Suprapubic skin (tissue), 4 donors: ENCODE results near the gene TIAL1. TPM values are rescaled to one million over a fixed set of nuclear protein-coding genes. Genes with fewer than 3 reads are reported as not detected.

Experiments used
- DNase-seq, 2 donors: peaks; one replicate each; pipeline ENCODE4 v3.0.0-alpha.2; 2019; ENCODE audit warnings: low spot score in 2 of 2
- H3K27ac ChIP-seq: fragments of 200-600 bp; sonication (generic); one replicate; pipeline ENCODE4 v1.5.1; 2019
- H3K27me3 ChIP-seq: fragments of 200-600 bp; sonication (generic); one replicate; pipeline ENCODE4 v1.5.1; 2019
- H3K36me3 ChIP-seq: fragments of 200-600 bp; sonication (generic); one replicate; pipeline ENCODE4 v1.5.1; 2019
- H3K4me1 ChIP-seq: fragments of 200-600 bp; sonication (generic); one replicate; pipeline ENCODE4 v1.5.1; 2019
- H3K4me3 ChIP-seq: fragments of 200-600 bp; sonication (generic); one replicate; pipeline ENCODE4 v1.5.1; 2019; ENCODE audit warnings: mild to moderate bottlenecking
- H3K9me3 ChIP-seq: fragments of 200-600 bp; sonication (generic); one replicate; pipeline ENCODE4 v1.5.1; 2019
- EP300 ChIP-seq: sonication (generic); formaldehyde crosslinking; IDR thresholded peaks from one replicate; pipeline ENCODE4 v1.6.1; 2017; ENCODE audit warnings: antibody characterized with exemption
- POLR2A ChIP-seq, 2 donors: fragments of 450-650 bp; IDR thresholded peaks; one replicate each; pipeline ENCODE4 v1.6.1; 2017; ENCODE audit warnings: antibody characterized with exemption in 2 of 2, mild to moderate bottlenecking in 2 of 2, moderate library complexity in 2 of 2
- POLR2AphosphoS5 ChIP-seq, 3 donors: sonication (generic); formaldehyde crosslinking; IDR thresholded peaks; one replicate each; pipeline ENCODE4 v1.6.1; 2017; ENCODE audit warnings: antibody characterized with exemption in 3 of 3
- WGBS: methylation state at CpG from one replicate; pipeline ENCODE4 v1.1.5; 2018; 5-methylcytosine and 5-hydroxymethylcytosine counted together
- total RNA-seq, 4 donors: library from RNA; depleted of rRNA; stranded (reverse); fragments of >200 nt; gene quantifications; one replicate each; pipeline ENCODE4 v1.1.0, GENCODE V29; 2016
- TF ChIP-seq, protein P1 (sequence below), 2 donors: fragments of 200-600 bp in 1 of 2; fragments of 450-650 bp in 1 of 2; sonication (generic) in 1 of 2; IDR thresholded peaks; one replicate each; pipeline ENCODE4 v1.5.1; 2016 to 2019; ENCODE audit warnings: antibody characterized with exemption in 2 of 2, mild to moderate bottlenecking in 1 of 2, moderate library complexity in 1 of 2

The TIAL1 gene, protein sequence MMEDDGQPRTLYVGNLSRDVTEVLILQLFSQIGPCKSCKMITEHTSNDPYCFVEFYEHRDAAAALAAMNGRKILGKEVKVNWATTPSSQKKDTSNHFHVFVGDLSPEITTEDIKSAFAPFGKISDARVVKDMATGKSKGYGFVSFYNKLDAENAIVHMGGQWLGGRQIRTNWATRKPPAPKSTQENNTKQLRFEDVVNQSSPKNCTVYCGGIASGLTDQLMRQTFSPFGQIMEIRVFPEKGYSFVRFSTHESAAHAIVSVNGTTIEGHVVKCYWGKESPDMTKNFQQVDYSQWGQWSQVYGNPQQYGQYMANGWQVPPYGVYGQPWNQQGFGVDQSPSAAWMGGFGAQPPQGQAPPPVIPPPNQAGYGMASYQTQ
- total RNA-seq: 100 to 1,000 TPM in 1 of 4 donors, 10 to 100 TPM in 3; 52.8 to 176 (median 62.2) TPM

DNA sequence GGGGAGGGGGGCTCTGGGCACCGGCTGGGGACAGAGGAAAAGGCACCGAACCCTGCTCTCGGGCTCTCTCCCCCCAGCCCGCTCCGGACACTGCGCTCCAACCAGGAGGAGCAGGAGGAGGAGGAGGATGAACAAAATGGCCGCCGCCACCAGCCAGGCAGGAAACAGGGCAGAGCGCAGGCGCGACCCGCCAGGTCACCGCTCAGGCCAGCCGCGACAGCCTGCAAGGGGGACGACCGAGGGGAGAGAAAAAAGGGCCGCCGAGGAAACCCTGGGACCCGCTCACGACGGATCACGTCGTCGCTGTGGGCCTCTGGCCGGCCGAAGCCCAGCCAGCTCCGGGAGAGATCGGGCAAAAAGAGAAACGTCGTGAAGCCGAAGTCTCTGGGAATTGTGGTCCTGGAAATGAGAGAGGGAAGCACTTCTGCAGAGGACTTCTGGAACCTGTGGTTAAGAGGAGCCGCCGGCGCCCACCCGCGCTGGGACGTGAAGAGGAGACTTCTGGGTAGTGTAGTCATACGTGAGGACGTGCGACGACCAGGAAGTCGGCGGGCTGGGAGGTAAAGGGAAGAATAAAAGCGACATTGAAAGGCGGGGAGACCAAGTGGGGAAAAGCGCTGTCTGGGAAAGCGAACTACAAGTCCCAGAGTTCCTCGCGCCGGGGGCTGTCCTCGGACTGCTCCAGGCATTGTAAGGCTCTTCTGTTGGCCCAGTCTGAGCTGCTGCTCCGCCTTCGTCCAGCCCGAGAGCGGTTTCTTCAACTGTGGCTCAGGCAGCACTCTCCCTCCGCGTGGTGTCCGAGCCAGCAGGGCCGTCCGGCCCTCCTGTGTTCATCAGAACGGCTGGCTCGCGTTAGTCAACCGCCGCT, at the start of gene TIAL1:
TIAL1 (minus strand) TSS at position 428 of the 868 bp plus-strand sequence. CDS start 499 bp downstream, outside the sequence.
- Histone ChIP-seq H3K9me3 (no peaks in the 10 kb centered on the region), H3K36me3 (no peaks in the 10 kb centered on the region), H3K4me3 (peak within 1 kb of the TSS; percentile 79), H3K4me1 (peaks cover 44% of the 10 kb centered on the region), H3K27ac (peak within 1 kb of the TSS; percentile 97), H3K27me3 (no peaks in the 10 kb centered on the region)
- peak; percentile 98 to 99 for DNase-seq
- TF ChIP-seq POLR2AphosphoS5 (IDR thresholded peaks at IDR 0.05): peak in 2 of 3 donors; percentile 66 to 70
- TF ChIP-seq, protein P1, sequence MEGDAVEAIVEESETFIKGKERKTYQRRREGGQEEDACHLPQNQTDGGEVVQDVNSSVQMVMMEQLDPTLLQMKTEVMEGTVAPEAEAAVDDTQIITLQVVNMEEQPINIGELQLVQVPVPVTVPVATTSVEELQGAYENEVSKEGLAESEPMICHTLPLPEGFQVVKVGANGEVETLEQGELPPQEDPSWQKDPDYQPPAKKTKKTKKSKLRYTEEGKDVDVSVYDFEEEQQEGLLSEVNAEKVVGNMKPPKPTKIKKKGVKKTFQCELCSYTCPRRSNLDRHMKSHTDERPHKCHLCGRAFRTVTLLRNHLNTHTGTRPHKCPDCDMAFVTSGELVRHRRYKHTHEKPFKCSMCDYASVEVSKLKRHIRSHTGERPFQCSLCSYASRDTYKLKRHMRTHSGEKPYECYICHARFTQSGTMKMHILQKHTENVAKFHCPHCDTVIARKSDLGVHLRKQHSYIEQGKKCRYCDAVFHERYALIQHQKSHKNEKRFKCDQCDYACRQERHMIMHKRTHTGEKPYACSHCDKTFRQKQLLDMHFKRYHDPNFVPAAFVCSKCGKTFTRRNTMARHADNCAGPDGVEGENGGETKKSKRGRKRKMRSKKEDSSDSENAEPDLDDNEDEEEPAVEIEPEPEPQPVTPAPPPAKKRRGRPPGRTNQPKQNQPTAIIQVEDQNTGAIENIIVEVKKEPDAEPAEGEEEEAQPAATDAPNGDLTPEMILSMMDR (IDR thresholded peaks at IDR 0.05): no peak
- TF ChIP-seq POLR2A (IDR thresholded peaks at IDR 0.05): peak in 1 of 2 donors; percentile 77
- TF ChIP-seq EP300: no peak
- WGBS: under 1% methylated on average over 64 of the region's 66 CpGs

DNA sequence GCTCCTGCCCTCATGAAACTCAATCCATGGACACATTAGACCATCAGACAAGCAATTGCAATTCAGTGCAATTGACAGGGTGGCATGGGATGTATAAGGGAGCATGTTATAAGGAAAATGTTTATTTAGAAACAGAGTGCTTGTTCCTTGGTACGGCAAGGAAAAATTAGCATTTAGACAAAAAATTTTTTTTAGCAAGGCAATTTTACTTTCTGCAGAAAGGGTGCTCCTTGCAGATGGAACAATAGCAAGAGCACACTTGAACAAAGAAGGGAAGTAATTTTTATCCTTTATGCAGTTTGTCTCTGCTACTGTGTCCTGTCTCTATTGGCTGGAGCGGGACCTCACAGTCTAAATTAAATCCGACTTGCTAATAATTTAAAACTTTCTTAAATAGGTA, 48.2 kb upstream of the TIAL1 start:
- TF ChIP-seq POLR2A (IDR thresholded peaks at IDR 0.05): no peak
- TF ChIP-seq POLR2AphosphoS5 (IDR thresholded peaks at IDR 0.05): no peak
- TF ChIP-seq EP300: no peak
- TF ChIP-seq, protein P1 (IDR thresholded peaks at IDR 0.05): no peak
- Histone ChIP-seq H3K9me3 (no peaks in the 10 kb centered on the region), H3K27me3 (no peaks in the 10 kb centered on the region), H3K27ac (no peak overlapping the region), H3K4me1 (no peaks in the 10 kb centered on the region), H3K36me3 (no peaks in the 10 kb centered on the region), H3K4me3 (no peak overlapping the region)
- no peak for DNase-seq
- 97% methylated on average over 3 of the region's 3 CpGs for WGBS

DNA sequence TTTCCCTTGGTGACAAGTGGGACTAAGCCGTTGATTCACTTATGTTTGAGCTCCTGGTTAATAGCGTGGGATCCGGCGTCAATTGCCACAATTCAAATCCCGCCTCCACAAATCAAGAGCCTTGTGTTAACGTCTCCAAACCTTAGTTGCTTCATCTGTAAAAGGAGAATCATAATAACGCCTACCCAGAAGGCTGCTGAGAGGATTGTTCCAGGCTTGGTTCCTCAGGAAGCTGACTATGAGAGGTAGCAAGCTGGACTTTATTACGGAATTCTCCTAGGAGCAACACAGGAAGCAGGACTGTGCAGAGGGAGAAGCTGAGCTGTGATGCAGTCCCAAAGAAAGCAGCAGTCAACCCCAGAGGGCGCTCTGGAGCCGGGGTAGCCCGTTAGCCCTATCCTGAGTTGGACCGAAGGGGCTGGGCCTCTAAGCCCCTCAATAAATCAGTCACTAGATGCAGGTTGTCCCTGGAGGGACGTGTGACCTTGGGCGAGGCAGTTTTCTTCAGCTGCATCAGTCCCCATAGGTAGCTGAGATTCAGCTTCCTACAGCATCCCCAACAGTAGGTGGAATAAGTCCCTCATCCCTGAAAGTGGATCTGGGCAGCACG, 47.5 kb upstream of the TIAL1 start:
- Histone ChIP-seq H3K4me3 (no peak overlapping the region), H3K36me3 (no peaks in the 10 kb centered on the region), H3K27me3 (no peaks in the 10 kb centered on the region), H3K4me1 (no peaks in the 10 kb centered on the region), H3K9me3 (no peaks in the 10 kb centered on the region), H3K27ac (no peak overlapping the region)
- WGBS: 62% methylated on average over 12 of the region's 15 CpGs
- no peak for DNase-seq
- TF ChIP-seq, protein P1 (IDR thresholded peaks at IDR 0.05): no peak
- TF ChIP-seq EP300: no peak
- TF ChIP-seq POLR2AphosphoS5 (IDR thresholded peaks at IDR 0.05): no peak
- TF ChIP-seq POLR2A (IDR thresholded peaks at IDR 0.05): no peak

DNA sequence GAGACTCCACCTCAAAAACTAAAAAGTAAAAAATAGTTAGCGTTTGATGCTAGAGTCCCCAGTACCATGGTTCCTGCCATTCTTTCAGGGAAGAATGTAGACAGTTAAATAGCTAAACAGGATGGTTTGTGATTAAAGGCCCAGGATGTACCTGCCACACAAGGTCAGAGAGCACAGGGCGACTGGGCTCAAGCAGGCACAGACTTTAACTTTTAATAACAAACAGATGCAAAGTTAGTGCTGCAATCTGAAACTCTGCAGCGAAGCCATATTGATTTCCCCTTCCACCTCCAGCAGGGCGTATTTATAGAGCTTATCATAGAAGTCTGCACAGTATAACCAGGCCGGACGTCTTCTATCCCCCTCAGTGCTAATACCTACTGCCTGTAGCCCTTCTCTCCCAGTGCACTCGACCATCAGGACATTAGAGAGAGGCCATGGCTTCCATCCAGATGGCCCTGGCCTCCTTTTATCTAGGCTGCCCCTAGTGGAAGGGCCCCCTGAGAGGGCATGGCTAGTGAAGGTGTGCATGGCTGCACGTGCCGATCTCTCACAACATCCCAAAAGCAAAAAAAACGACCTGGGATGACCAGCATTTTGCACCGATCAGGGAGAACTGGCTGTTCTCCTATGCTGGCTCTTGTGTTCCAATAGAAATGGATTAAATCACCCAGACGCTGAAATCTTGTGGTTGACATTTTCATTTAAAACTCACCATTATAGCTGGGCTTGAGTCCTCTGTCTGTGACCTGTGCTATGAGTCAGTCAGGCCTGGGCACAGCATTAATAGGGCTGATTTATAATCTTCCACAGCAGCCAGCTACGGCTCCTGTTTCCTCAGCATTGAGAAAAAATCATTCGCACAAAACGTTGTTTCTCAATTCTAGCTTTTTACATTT, 46.8 kb upstream of the TIAL1 start:
- H3K36me3 ChIP-seq: no peaks in the 10 kb centered on the region
- H3K4me3 ChIP-seq: no peak overlapping the region
- H3K4me1 ChIP-seq: no peaks in the 10 kb centered on the region
- no peak overlapping the region for H3K27ac ChIP-seq
- 73% methylated on average over 15 of the region's 15 CpGs for WGBS
- no peaks in the 10 kb centered on the region for H3K27me3 ChIP-seq
- DNase-seq: no peak
- TF ChIP-seq, protein P1 (IDR thresholded peaks at IDR 0.05): no peak
- TF ChIP-seq POLR2AphosphoS5 (IDR thresholded peaks at IDR 0.05): no peak
- no peaks in the 10 kb centered on the region for H3K9me3 ChIP-seq
